Measurements from ENCODE around the gene PPM1B.
"Not testable (repeated sequence)": the region's sequence is repeated elsewhere in the genome, so short reads cannot be mapped to it uniquely, and the experiment has no call there.

PPM1B gene

DNA sequence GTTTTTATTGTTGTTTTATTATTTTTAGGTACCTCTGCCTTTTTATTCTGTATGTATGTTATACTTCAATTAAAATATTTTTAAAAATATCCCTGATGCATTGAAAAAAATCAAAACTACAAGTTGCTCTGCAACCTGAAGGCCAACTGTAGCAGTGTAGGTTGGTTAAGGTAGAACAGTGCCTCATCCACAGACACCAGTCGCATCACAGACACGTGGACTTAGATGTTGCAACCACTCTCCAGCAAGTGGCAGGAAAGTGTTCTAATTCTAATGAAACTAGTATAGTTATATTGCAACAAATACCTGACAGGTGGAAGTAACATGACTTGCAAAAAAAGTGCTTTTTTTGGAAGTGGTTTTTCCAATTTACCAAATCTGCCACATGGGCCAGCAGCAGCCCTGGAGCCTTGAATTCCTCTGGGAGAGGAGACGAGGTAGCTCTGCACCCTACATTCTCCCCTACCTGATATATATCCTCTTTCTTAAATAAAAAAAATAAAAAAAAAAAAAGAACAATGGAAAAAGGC lies 78.2 kb downstream of the PPM1B start:
- in situ Hi-C loops (cut with MboI; ENCODE audit: low sequenced_read_pairs): no loop called here

DNA sequence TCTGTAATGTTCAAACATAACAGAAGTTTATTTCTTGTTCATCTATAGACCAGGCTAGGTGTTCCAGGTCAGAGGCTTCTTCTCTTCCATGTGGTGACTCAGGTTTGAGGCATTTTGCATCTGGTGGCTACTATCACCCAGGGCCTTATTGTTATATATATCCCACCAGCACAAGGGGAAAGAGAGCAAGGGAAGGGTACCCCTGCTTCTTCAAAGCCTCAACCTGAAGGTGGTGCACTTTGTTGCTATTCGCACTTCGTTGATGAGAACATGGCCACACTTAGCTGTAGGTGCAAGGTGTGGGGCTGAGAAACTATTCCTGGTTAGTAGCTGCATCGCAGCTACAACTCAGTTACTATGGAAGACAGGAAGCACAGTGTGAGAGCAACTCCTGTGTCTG lies 79.2 kb downstream of the PPM1B start:
- in situ Hi-C loops (cut with MboI; ENCODE audit: low sequenced_read_pairs): no loop called here

DNA sequence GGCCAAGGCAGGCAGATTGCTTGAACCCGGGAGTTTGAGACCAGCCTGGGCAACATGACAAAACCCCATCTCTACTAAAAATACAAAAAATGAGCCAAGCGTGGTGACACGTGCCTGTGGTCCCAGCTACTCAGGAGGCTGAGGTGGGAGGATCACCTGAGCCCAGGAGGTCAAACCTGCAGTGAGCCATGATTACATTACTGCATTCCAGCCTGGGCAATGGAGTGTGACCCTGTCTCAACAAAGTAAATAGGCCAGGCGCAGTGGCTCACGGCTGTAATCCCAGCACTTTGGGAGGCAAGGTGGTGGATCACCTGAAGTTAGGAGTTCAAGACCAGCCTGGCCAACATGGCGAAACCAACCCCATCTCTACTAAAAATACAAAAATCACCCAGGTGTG lies 80.6 kb downstream of the PPM1B start:
- in situ Hi-C loops (cut with MboI; ENCODE audit: low sequenced_read_pairs): not testable (repeated sequence)

DNA sequence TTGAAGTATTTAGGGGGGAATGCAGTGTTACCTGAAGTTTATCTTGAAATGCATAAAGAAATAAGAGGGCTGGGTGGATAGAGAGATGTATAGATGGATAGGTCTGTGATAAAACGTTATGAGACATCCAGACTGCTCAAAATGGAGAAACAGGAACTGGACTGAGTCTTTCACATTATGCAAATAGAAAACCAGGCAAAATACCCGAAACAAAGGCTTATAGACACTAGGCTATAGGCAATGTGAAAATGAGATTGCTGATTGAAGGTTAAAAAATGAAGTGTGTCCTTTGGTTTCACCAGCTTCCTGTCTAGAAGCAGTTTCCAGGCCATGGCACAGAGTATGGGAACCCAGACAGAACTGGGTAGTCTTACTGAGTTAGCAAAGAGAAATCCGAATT lies 81.7 kb downstream of the PPM1B start:
- in situ Hi-C loops (cut with MboI; ENCODE audit: low sequenced_read_pairs): no loop called here

DNA sequence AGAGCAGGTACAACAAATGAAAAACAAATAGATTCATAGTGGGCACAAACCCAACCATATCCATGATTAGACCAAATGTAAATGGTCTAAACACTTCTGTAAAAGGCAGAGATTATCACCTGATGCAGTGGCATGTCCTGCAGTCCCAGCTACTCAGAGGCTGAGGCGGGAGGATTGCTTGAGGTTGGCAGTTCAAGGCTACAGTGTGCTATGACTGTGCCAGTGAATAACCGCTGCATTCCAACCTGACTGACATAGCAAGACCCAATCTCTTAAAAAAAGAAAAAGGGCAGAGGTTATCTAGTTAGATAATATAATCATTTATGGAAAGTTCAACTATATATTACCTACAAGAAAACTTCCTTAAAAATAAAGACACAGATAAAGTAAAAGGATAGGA lies 85.3 kb downstream of the PPM1B start:
- in situ Hi-C loops (cut with MboI; ENCODE audit: low sequenced_read_pairs): no loop called here

DNA sequence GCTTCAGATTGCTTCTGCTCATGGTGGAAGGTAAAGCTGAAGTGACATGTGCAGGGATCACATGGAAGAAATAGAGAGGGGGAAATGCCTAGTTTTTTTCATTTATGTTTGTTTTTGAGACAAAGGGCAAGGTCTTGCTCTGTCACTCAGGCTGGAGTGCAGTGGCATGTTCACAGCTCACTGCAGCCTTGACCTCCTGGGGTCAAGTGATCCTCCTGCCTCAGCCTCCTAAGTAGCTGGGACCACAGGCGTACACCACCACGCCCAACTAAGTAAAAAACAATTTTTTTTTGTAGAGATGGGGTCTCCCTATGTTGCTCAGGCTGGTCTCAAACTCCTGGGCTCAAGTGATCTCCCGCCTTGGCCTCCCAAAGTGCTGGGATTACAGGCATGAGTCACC lies 87.0 kb downstream of the PPM1B start:
- in situ Hi-C loops (cut with MboI; ENCODE audit: low sequenced_read_pairs): not testable (repeated sequence)

DNA sequence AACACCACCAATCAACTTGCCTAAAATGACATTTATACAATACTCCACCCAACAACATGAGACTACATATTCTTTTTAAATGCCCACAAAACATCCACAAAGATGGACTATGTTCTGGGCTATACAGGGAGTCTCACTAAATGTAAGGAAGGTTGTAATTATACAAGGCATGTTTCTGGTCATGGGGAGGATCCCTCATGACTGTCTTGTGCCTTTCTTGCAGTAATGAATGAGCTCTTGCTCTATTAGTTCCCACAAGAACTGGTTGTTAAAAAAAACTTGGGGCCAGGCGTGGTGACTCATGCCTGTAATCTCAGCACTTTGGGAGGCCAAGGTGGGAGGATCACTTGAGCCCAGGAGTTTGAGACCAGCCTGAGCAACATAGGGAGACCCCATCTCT lies 89.1 kb downstream of the PPM1B start:
- in situ Hi-C loops (cut with MboI; ENCODE audit: low sequenced_read_pairs): not testable (repeated sequence)

DNA sequence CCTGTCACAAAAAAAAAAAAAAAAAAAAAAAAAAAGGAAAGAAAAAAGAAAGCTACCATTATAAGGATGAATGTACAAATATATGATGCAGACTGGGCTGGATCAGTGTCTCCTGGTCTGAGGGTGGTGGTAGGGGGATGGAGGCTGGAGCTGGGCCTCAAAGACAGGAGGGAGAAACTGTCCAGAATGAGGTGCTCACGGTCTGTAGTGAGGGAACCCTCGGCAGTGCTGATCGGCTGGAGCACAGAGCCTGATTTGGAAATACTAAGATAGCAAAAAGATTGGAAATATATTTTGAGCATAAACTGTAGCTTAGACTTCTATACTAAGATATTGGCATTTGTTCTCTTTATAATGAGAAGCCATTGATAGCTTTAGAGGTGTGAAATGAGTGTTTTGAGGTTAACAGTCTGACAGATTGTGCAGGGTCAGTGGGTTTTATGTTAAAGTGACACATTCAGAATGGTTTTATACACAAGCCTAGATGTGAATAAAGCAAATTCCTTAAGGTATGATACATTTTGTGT lies 98.7 kb downstream of the PPM1B start:
- in situ Hi-C loops (cut with MboI; ENCODE audit: low sequenced_read_pairs): no loop called here

DNA sequence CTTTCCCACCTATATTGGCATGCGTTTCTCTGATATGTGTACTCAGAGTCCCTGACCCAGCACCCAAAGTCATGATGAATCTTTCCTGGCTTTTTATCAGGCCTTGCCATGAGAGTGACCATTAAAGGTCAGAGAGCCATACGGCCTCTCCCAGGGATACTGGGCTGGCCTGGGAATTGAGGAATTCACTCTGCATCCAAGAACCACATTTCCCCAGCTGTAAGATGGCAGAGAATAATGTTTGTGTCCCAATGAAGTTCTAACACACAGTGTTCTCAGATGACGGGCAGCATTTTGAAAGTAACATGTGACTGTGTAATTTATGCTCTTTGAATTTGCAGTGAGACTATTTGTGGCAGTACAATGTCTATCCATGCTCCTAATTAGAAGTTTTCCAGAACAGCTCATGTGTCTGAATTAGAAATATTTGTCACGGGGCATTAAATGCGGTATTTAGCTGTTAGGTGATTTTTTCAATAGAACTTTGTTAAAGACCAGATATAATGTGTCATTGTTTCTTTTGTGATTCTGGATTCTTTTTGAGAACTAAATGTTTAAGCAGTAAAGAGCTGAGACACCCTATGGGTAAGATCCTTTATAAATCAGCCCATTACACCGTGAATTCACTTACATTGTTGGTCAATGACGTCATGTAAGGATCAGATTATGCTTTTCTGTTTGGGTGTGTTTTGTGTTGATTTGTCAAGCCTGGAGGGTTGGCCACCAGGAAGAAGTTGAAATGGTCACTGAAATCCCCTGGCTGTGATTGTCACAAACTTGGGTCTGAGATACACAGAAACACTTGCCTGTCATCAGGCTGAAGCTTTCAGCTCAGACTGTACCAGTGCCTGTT lies 99.3 kb downstream of the PPM1B start:
- in situ Hi-C loops (cut with MboI; ENCODE audit: low sequenced_read_pairs): no loop called here

DNA sequence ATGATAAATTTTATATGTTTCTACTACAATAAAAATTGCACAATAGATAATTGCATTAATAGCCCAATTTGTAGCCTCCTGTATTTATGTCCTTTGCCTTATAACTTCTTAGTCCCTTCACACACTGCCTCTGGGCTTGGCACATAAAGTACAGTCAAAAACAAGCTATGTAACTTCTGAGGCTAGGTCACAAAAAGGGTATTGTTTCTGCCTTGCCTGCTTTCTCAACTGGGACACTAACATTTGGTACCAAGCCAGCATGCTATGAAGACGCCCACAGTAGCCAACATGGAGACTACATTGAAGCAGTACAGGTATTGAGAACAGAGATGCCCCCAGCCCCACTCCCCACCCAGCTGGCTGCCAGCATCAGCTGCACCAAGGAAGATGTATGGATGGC lies 101.2 kb downstream of the PPM1B start:
- in situ Hi-C loops (cut with MboI; ENCODE audit: low sequenced_read_pairs): no loop called here

DNA sequence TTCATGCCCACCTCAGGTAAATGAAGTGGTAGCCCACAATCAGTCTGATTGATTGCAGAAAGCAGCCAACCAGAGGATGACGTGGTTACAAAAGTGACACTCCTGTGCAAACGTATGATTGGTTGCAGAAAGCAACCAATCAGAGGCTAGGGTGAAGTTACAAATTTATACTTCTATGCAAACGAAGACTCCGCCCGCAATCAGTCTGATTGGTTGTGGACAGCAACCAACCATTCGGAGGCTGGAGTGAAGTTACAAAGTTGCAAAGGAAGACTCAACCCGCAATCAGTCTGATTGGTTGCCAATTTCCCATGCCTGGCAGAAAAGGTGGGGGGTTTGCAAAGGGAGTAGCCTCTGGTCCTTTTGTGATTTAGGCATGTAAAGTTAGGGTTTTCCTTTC lies 102.6 kb downstream of the PPM1B start:
- in situ Hi-C loops (cut with MboI; ENCODE audit: low sequenced_read_pairs): no loop called here

DNA sequence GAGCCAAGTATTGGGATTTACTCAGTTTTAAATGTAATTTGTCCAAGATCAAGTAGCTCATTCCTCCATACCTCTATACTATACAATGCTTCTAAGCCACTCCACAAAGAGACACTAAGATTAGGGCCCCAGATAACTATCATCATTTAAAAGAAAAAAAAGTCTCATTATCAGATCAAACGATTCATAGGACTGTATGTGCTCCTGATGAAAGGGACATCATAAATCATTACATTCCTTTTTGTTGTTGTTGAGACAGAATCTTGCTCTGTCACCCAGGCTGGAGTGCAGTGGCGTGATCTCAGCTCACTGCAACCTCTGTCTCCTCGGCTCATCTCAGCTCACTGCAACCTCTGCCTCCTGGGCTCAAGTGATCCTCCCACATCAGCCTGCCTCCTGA lies 104.4 kb downstream of the PPM1B start:
- in situ Hi-C loops (cut with MboI; ENCODE audit: low sequenced_read_pairs): no loop called here

DNA sequence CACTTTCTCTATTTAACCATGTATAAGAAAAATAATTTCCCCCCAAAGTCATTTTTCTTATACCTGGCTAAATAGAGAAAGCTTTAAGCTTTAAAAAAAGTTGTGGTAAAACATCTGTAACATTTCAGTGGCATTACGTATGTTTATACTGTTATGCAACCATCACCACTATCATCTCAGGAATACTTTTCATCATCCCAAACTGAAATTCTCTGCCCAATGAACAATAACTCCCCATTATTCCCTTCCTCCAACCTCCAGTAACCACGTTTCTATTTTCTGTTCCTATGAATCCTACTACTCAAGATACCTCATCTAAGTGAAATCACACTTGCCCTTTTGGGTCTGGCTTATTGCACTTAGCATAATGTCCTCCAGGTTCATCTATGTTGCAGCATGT lies 104.9 kb downstream of the PPM1B start:
- in situ Hi-C loops (cut with MboI; ENCODE audit: low sequenced_read_pairs): no loop called here

DNA sequence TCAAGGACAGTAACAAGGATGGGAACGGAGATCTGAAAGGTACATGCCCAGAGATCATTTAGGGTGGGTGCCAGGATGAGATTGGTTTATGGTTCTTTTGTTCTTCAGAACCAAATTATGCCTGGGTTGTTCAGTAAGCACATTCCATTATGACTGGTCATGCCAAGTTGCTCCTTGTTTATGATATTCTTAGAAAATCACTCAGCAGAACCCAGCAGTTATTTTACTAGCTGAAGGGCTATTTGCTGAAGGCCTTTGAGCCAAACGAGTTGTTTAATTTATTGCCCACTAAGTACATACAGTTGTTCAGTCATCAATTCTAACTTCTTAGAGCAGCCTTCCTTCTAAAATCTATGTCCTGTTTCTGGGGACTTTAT lies 107.2 kb downstream of the PPM1B start:
- in situ Hi-C loops (cut with MboI; ENCODE audit: low sequenced_read_pairs): no loop called here

DNA sequence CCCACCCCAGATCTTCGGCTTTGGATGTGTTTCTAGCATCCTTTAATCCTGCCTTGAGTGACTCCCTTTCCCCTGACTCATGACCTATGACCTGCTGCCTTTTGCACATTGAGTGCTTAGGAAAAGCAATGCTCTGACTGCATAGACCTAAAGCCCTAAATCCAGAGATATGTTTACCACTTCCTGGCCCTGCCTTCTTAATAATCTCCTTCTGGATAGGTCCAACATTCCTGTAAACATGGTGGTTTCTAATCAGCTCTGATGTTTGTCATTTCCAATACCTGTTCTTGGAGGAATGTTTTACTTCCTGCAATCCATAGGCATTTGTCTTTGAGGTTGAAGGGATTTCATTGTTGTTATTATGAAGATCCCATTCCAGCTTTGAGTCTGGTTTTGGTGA lies 108.9 kb downstream of the PPM1B start:
- in situ Hi-C loops (cut with MboI; ENCODE audit: low sequenced_read_pairs): no loop called here

DNA sequence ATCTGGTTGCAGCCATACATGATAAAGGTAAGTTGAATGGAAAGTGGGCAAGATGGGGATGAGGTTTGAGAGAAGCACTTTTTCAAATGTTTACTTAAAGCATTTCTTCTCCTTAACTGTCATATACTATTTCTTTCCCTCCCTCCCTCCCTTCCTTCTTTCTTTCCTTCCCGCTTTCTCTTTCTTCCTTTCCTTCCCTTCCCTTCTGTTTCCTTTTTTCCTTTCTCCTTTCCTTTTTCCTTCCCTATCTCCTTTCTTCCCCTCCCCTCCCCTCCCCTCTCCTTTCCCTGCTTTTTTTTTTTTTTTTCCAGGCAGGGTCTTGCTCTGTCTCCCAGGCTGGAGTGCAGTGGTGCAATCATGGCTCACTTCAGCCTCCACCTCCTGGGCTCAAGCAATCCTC lies 112.2 kb downstream of the PPM1B start:
- in situ Hi-C loops (cut with MboI; ENCODE audit: low sequenced_read_pairs): no loop called here

All from hTERT RPE-1 (cell line).